ENCODE results near the gene LSM2.
"Not testable (repeated sequence)": the region's sequence is repeated elsewhere in the genome, so short reads cannot be mapped to it uniquely, and the experiment has no call there.

The LSM2 gene

DNA sequence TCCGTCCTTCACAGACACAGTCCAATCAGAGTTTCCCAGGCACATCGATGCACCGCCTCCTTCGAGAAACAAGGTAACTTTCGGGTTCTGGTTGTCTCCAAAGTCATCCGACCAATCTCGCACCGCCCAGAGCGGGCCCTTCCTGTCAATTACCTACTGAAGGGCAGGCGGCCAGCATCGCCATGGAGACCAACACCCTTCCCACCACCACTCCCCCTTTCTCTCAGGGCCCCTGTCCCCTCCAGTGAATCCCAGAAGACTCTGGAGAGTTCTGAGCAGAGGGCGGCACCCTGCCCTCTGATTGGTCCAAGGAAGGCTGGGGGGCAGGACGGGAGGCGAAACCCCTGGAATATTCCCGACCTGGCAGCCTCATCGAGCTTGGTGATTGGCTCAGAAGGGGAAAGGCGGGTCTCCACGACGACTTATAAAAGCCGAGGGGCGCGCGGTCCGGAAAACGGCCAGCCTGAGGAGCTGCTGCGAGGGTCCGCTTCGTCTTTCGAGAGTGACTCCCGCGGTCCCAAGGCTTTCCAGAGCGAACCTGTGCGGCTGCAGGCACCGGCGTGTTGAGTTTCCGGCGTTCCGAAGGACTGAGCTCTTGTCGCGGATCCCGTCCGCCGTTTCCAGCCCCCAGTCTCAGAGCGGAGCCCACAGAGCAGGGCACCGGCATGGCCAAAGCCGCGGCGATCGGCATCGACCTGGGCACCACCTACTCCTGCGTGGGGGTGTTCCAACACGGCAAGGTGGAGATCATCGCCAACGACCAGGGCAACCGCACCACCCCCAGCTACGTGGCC lies 20.7 kb upstream of the LSM2 start, which contains the start of gene HSPA1B:
Gene HSPA1B (plus strand): TSS at position 453 of the 794 bp plus-strand sequence. CDS start 213 bp downstream, at position 666.
- DNase-seq: peak; percentile 100

- DNase-seq: no peak
Observed at GRCh38 chr6:31826793-31827285, 20.1 kb upstream of the LSM2 start.

DNA sequence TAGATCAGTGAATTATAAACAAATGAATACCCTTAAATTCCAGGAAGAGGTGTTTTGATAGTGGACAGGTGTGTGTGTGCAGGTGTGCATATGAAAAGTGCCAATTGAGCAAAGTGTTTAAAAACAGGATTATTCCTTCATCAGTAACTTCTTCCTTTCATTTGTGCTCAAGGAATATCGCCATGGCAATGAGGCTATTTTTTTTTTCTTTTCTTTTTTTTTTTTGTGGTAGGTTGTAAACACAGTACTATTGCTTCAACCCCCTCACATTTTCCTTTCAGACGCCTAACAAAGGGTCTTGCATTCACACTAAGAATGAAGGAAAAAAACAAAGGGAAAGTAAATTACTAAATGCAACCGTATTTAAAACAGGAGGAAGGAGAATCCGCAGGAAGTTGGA lies 18.8 kb upstream of the LSM2 start:
- no peak for DNase-seq

GRCh38 chr6:31823592-31824196 lies 16.9 kb upstream of the LSM2 start:
- not testable (repeated sequence) for DNase-seq

DNA sequence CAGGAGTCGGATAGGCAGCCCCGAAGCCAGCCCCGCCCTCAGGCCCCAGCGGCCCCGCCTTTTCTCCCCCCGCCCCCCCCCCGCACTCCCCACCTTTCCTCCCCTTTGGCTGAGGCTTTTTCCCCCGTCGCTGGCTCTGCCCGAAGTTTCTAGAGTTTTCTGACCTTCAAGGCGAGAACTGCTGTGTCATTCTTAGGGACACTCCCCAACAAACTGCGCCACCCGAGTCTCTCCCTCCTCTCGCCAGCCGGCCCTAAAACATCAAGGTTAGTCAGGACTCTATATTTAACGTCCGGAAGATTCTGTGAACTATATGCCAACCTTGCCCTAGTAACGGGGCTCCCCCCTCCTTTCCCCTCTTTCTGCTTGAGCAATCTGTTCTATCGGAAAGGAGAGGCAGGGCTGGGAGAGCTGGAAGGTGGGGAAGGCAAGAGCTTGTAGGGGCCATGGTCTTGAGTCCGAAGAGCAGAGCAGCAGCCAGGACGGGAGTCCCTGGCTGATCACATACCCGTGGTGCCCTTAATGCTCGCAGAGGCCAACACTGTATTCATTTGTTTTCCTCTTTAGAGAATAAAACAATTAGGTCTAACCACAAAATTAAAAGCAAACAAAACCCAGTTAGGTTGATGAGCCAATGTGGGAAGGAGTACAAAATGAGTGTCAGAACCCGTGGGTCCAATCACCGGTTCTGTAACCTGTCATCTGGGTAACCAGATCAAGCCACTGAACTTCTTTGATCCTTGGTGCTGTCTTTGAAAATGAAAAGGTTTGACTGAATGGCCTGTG lies 15.5 kb upstream of the LSM2 start:
- DNase-seq: peak; percentile 36

GRCh38 chr6:31821301-31822035 lies 14.7 kb upstream of the LSM2 start:
- DNase-seq: no peak

GRCh38 chr6:31820399-31820798 lies 13.6 kb upstream of the LSM2 start:
- not testable (repeated sequence) for DNase-seq

- no peak for DNase-seq
Observed at GRCh38 chr6:31819871-31820299, 13.1 kb upstream of the LSM2 start.

- DNase-seq: not testable (repeated sequence)
Observed at GRCh38 chr6:31817929-31818511, 11.3 kb upstream of the LSM2 start.

DNA sequence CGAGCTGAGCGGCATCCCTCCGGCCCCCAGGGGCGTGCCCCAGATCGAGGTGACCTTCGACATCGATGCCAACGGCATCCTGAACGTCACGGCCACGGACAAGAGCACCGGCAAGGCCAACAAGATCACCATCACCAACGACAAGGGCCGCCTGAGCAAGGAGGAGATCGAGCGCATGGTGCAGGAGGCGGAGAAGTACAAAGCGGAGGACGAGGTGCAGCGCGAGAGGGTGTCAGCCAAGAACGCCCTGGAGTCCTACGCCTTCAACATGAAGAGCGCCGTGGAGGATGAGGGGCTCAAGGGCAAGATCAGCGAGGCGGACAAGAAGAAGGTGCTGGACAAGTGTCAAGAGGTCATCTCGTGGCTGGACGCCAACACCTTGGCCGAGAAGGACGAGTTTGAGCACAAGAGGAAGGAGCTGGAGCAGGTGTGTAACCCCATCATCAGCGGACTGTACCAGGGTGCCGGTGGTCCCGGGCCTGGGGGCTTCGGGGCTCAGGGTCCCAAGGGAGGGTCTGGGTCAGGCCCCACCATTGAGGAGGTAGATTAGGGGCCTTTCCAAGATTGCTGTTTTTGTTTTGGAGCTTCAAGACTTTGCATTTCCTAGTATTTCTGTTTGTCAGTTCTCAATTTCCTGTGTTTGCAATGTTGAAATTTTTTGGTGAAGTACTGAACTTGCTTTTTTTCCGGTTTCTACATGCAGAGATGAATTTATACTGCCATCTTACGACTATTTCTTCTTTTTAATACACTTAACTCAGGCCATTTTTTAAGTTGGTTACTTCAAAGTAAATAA lies 10.6 kb upstream of the LSM2 start:
- not testable (repeated sequence) for DNase-seq

GRCh38 chr6:31815025-31815838 lies 8.5 kb upstream of the LSM2 start, which contains the start of the genes HSPA1A and HSPA1L:
Gene HSPA1A, plus strand, starts transcription at chr6:31815543. Its CDS starts 214 bp downstream, at chr6:31815757.
Gene HSPA1L, minus strand, starts transcription at chr6:31815283. Its CDS starts 3,311 bp downstream, at chr6:31811972.
- DNase-seq: peak; percentile 41

DNA sequence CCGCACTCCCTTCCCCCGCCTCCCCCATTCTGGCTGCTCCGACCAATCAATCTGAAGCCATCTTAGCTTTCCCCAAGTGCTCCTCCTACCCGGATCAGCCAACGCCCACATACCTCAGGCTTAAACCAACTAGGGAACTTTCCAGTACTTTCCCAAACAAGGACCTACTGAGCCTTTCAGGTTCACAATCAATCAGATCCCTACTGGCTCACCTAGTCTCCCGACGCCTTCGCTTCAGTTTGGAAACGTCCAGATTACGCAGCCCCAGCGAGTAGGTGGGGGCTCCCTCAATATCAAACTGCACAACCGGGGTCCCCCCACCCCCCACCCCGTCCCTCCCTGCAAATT lies 7.9 kb upstream of the LSM2 start:
- peak; percentile 70 for DNase-seq

- DNase-seq: no peak
Observed at GRCh38 chr6:31813465-31813849, 6.7 kb upstream of the LSM2 start.

GRCh38 chr6:31811645-31812044 lies 4.9 kb upstream of the LSM2 start:
- no peak for DNase-seq

DNA sequence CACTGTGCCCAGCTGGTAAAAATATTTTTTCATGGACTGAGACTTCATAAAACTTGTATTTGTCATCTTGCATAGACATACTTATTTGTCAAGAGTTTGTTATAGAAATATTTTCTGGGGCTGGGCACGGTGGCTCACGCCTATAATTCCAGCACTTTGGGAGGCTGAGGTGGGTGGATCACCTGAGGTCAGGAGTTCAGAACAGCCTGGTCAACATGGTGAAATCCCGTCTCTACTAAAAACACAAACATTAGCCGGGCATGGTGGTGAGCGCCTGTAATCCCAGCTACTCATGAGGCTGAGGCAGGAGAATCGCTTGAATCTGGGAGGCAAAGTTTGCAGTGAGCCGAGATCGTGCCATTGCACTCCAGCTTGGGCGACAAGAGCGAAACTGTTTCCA lies 1.8 kb upstream of the LSM2 start:
- not testable (repeated sequence) for DNase-seq

GRCh38 chr6:31805939-31806469 lies 762 bp downstream of the LSM2 start:
- DNase-seq: no peak

DNA sequence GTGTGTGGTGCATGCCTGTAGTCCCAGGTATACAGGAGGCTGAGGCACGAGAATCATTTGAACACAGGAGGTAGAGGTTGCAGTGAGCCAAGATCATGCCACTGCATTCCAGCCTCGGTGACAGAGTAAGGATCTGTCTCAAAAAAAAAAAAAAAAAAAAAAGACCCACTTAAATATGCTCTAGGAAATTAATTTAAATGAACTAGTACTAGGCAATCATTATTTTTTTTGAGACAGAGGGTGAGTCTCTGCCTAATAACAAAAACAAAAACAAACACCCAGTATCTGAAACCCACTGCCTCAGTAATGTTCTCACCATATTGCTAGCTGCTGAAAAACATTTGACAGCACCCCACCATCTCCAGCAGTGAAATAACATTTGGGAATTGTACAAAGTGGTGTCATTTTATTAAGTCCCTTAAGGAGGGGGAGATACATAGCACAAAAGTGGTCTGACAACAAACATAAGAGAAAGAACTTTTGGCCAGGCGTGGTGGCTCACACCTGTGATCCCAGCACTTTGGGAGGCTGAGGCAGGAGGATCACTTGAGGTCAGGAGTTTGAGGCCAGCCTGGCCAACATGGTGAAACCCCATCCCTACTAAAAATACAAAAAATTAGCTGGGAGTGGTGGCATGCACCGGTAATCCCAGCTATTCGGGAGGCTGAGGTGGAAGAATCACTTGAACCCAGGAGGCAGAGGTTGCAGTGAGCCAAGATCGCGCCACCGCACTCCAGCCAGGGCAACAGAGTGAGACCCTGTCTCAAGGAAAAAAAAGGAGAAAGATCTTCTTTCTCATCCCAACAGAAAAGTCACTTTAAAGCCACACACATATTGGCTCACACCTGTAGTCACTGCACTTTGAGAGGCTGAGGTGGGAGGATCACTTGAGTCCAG lies 5.5 kb downstream of the LSM2 start:
- not testable (repeated sequence) for DNase-seq

GRCh38 chr6:31799781-31800180 lies 7.0 kb downstream of the LSM2 start:
- DNase-seq: no peak

GRCh38 chr6:31797588-31797987 lies 9.2 kb downstream of the LSM2 start:
- DNase-seq: no peak

All from SIG-M5 (cell line).